Loucy (cell line): Measurements from ENCODE around the gene SH3GL1.

ENCODE experiments used
- EZH2phosphoT487 ChIP-seq: fragments of 200-600 bp; IDR thresholded peaks from 2 replicates; pipeline ENCODE4 v1.6.1; 2018; ENCODE audit warnings: antibody characterized with exemption, mild to moderate bottlenecking, moderate library complexity, borderline replicate concordance
- TF ChIP-seq, protein P1 (sequence below): fragments of 200-600 bp; sonication (generic); conservative IDR thresholded peaks from 2 replicates; pipeline ENCODE4 v1.5.1; 2014; ENCODE audit warnings: mild to moderate bottlenecking, antibody characterized with exemption, low read length

- TF ChIP-seq, protein P1, sequence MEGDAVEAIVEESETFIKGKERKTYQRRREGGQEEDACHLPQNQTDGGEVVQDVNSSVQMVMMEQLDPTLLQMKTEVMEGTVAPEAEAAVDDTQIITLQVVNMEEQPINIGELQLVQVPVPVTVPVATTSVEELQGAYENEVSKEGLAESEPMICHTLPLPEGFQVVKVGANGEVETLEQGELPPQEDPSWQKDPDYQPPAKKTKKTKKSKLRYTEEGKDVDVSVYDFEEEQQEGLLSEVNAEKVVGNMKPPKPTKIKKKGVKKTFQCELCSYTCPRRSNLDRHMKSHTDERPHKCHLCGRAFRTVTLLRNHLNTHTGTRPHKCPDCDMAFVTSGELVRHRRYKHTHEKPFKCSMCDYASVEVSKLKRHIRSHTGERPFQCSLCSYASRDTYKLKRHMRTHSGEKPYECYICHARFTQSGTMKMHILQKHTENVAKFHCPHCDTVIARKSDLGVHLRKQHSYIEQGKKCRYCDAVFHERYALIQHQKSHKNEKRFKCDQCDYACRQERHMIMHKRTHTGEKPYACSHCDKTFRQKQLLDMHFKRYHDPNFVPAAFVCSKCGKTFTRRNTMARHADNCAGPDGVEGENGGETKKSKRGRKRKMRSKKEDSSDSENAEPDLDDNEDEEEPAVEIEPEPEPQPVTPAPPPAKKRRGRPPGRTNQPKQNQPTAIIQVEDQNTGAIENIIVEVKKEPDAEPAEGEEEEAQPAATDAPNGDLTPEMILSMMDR, result no peak; the same call in 1 of the 2 replicates
- no peak for TF ChIP-seq EZH2phosphoT487
Measured at GRCh38 chr19:4362831-4363545, 37.4 kb downstream of the SH3GL1 start.
